ENCODE results near the gene M6PR.

The M6PR gene
- long read RNA-seq, transcript M6PR-201 (7 exons, 2,756 nt) = major isoform, 1,058 of 1,305 reads
- long read RNA-seq, partial matches to known transcripts = 151 of 1,305 reads
- long read RNA-seq, other reads (novel, unspliced or antisense) = 95 of 1,305 reads

- H3K4me3 ChIP-seq (replicated peaks; ENCODE audit: insufficient read depth, low read length) = peak within 1 kb of the TSS; percentile 83
- H3K27me3 ChIP-seq (ENCODE audit: insufficient read depth, poor library complexity, severe bottlenecking) = no peaks in the 10 kb centered on the region
- peak; percentile 95 for TF ChIP-seq GABPA (IDR thresholded peaks at IDR 0.05; ENCODE audit: low read depth)
- peak; percentile 49 for TF ChIP-seq REST (IDR thresholded peaks at IDR 0.05; ENCODE audit: insufficient replicate concordance, low read depth)
- peak; percentile 32 for TF ChIP-seq CTCF (IDR thresholded peaks at IDR 0.05; ENCODE audit: insufficient read depth, low read length)
- peak; percentile 56; the same call in 1 of the 2 replicates for TF ChIP-seq SPI1 (IDR thresholded peaks at IDR 0.05; ENCODE audit: borderline replicate concordance, low read depth)
- peak; percentile 66 for TF ChIP-seq POLR2AphosphoS5 (IDR thresholded peaks at IDR 0.05; ENCODE audit: low read depth)
- peak within 1 kb of the TSS; percentile 97 for H3K27ac ChIP-seq (replicated peaks)
- peak; percentile 96 to 97 for DNase-seq (ENCODE audit: low read depth in 1 of 2, low spot score in 1 of 2)
These were observed at the start of gene M6PR for GRCh38 chr12:8949342-8950220. TSS of gene M6PR (minus strand) at chr12:8949645. CDS start at chr12:8946404, 3,241 bp downstream.

- no peak for TF ChIP-seq CTCF (IDR thresholded peaks at IDR 0.05; ENCODE audit: insufficient read depth, low read length)
- no peak for TF ChIP-seq SPI1 (IDR thresholded peaks at IDR 0.05; ENCODE audit: borderline replicate concordance, low read depth)
- TF ChIP-seq GABPA (IDR thresholded peaks at IDR 0.05; ENCODE audit: low read depth) = no peak
- TF ChIP-seq REST (IDR thresholded peaks at IDR 0.05; ENCODE audit: insufficient replicate concordance, low read depth) = no peak
- TF ChIP-seq POLR2AphosphoS5 (IDR thresholded peaks at IDR 0.05; ENCODE audit: low read depth) = no peak
- H3K4me3 ChIP-seq (replicated peaks; ENCODE audit: insufficient read depth, low read length) = no peak overlapping the region
- H3K27ac ChIP-seq (replicated peaks) = no peak overlapping the region
- H3K27me3 ChIP-seq (ENCODE audit: insufficient read depth, poor library complexity, severe bottlenecking) = no peaks in the 10 kb centered on the region
- no peak for DNase-seq (ENCODE audit: low read depth in 1 of 2, low spot score in 1 of 2)
These were observed 47.4 kb upstream of the M6PR start for GRCh38 chr12:8996682-8997405.

GRCh38 chr12:8995021-8995775, 45.8 kb upstream of the M6PR start:
- no peak overlapping the region for H3K27ac ChIP-seq (replicated peaks)
- TF ChIP-seq GABPA (IDR thresholded peaks at IDR 0.05; ENCODE audit: low read depth) (no peak), POLR2AphosphoS5 (IDR thresholded peaks at IDR 0.05; ENCODE audit: low read depth) (no peak), REST (IDR thresholded peaks at IDR 0.05; ENCODE audit: insufficient replicate concordance, low read depth) (no peak), SPI1 (IDR thresholded peaks at IDR 0.05; ENCODE audit: borderline replicate concordance, low read depth) (no peak), CTCF (IDR thresholded peaks at IDR 0.05; ENCODE audit: insufficient read depth, low read length) (no peak)
- H3K4me3 ChIP-seq (replicated peaks; ENCODE audit: insufficient read depth, low read length) = no peak overlapping the region
- no peaks in the 10 kb centered on the region for H3K27me3 ChIP-seq (ENCODE audit: insufficient read depth, poor library complexity, severe bottlenecking)
- no peak for DNase-seq (ENCODE audit: low read depth in 1 of 2, low spot score in 1 of 2)

All from HL-60 (cell line).